ENCODE results near the gene CTNNBIP1.

CTNNBIP1 gene

DNA sequence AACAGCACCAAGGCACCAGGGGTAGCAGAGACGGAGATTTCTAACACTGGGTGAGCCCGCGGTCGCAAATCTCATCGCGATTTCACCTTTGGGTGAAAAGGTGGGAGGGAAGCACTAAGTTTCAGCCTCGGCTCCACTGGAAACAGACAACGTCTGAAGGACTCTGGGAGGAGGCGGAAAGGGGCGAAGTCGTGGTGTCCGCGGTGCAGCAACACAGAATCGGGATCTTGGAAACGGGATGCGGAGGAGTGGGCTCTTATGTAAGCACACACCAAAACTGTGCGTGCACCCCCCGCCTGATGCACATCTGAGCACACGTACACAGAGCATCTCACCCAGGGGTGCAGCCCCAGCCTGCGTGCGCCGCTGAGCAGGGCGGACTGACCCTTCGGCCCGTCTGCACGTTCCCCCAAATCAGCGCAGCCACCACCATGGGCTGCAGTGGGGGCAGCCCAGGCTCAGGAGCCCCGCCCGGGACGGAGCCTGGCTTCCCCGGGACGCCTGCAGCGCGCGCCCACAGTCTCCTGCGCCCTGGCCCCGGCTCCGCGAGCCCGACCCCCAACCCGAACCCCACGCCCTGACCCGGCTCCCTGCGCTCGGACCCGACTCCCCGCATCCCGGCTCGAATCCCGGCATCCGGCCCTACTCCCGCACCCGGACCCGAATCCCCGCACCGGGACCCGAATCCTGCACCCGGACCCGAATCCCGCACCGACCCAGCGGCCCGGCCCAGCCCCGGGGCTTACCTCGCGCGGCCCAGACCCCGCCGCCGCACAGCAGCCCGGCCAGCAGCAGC lies 87.0 kb downstream of the CTNNBIP1 start:
- Histone ChIP-seq H3K4me3 (ENCODE audit: low read depth, low read length) (peak overlapping the region; percentile 68), H3K27me3 (ENCODE audit: control insufficient read depth, insufficient read depth, low read length) (no peaks in the 10 kb centered on the region), H3K4me2 (ENCODE audit: low read length) (peak overlapping the region; percentile 93), H2AFZ (peak overlapping the region; percentile 19), H3K4me1 (peaks cover 17% of the 10 kb centered on the region), H3K9me3 (ENCODE audit: control insufficient read depth, low read length) (no peaks in the 10 kb centered on the region), H3K9ac (no peak overlapping the region), H3K79me2 (no peaks in the 10 kb centered on the region), H3K36me3 (ENCODE audit: control insufficient read depth, insufficient read depth, low read length) (no peaks in the 10 kb centered on the region), H3K27ac (peak overlapping the region; percentile 8)
- TF ChIP-seq, protein P1, sequence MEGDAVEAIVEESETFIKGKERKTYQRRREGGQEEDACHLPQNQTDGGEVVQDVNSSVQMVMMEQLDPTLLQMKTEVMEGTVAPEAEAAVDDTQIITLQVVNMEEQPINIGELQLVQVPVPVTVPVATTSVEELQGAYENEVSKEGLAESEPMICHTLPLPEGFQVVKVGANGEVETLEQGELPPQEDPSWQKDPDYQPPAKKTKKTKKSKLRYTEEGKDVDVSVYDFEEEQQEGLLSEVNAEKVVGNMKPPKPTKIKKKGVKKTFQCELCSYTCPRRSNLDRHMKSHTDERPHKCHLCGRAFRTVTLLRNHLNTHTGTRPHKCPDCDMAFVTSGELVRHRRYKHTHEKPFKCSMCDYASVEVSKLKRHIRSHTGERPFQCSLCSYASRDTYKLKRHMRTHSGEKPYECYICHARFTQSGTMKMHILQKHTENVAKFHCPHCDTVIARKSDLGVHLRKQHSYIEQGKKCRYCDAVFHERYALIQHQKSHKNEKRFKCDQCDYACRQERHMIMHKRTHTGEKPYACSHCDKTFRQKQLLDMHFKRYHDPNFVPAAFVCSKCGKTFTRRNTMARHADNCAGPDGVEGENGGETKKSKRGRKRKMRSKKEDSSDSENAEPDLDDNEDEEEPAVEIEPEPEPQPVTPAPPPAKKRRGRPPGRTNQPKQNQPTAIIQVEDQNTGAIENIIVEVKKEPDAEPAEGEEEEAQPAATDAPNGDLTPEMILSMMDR (IDR thresholded peaks at IDR 0.05): no peak

DNA sequence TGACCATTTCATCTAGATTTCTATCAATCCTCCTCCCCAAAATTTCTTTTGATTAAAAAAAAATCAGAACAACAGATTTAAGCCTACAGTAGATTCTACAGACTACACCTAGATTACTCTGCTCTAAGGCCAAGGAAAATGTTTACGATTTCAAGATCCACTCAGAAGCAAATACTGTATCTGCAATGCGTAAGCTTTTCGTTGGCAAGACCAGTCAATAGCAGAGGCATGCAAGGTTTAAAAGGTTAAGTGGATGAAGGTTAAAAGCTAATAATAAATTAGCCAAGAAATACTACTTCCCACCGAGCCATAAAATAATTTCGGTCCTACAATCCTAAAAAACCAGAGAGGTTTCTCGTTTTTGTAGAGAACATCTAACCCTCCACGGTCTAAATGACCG lies 87.6 kb downstream of the CTNNBIP1 start:
- H3K79me2 ChIP-seq: no peaks in the 10 kb centered on the region
- TF ChIP-seq, protein P1 (IDR thresholded peaks at IDR 0.05): no peak
- no peak overlapping the region for H3K27ac ChIP-seq
- peak overlapping the region; percentile 68 for H3K4me3 ChIP-seq (ENCODE audit: low read depth, low read length)
- H3K4me1 ChIP-seq: peaks cover 17% of the 10 kb centered on the region
- peak overlapping the region; percentile 19 for H2AFZ ChIP-seq
- H3K9ac ChIP-seq: no peak overlapping the region
- H3K9me3 ChIP-seq (ENCODE audit: control insufficient read depth, low read length): no peaks in the 10 kb centered on the region
- no peaks in the 10 kb centered on the region for H3K36me3 ChIP-seq (ENCODE audit: control insufficient read depth, insufficient read depth, low read length)
- H3K4me2 ChIP-seq (ENCODE audit: low read length): peak overlapping the region; percentile 93
- H3K27me3 ChIP-seq (ENCODE audit: control insufficient read depth, insufficient read depth, low read length): no peaks in the 10 kb centered on the region

- Histone ChIP-seq H3K79me2 (peaks cover 6% of the 10 kb centered on the region), H3K4me1 (peaks cover 14% of the 10 kb centered on the region), H3K36me3 (ENCODE audit: control insufficient read depth, insufficient read depth, low read length) (no peaks in the 10 kb centered on the region), H3K4me2 (ENCODE audit: low read length) (no peak overlapping the region), H3K4me3 (ENCODE audit: low read depth, low read length) (no peak overlapping the region), H3K27me3 (ENCODE audit: control insufficient read depth, insufficient read depth, low read length) (no peaks in the 10 kb centered on the region), H3K9me3 (ENCODE audit: control insufficient read depth, low read length) (no peaks in the 10 kb centered on the region), H3K9ac (no peak overlapping the region), H2AFZ (no peak overlapping the region), H3K27ac (no peak overlapping the region)
- TF ChIP-seq, protein P1 (IDR thresholded peaks at IDR 0.05): no peak
Measured at GRCh38 chr1:9821710-9822109, 88.4 kb downstream of the CTNNBIP1 start.

DNA sequence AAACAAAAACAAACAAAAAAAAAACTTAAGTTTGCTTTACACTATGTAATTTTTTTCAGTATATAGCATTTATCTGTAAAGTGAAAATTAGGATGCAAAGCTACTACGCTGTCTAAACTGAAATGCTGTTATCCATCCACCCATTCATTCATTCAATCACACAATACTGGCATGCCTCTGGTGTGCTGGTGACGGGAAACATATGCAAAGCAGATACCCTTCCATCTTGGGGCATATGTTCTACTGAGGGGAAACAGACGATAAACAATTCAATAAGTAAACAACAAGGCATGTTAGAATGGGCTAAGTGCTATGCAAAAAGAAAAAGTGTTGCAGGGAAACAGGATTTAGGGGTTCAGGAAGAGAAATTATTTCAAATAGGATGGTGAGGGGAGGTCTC lies 89.5 kb downstream of the CTNNBIP1 start:
- no peaks in the 10 kb centered on the region for H3K27me3 ChIP-seq (ENCODE audit: control insufficient read depth, insufficient read depth, low read length)
- H3K27ac ChIP-seq: no peak overlapping the region
- H3K4me1 ChIP-seq: peaks cover 6% of the 10 kb centered on the region
- H3K9ac ChIP-seq: no peak overlapping the region
- no peak overlapping the region for H3K4me2 ChIP-seq (ENCODE audit: low read length)
- no peaks in the 10 kb centered on the region for H3K36me3 ChIP-seq (ENCODE audit: control insufficient read depth, insufficient read depth, low read length)
- TF ChIP-seq, protein P1 (IDR thresholded peaks at IDR 0.05): no peak
- no peak overlapping the region for H3K4me3 ChIP-seq (ENCODE audit: low read depth, low read length)
- no peak overlapping the region for H2AFZ ChIP-seq
- H3K9me3 ChIP-seq (ENCODE audit: control insufficient read depth, low read length): no peaks in the 10 kb centered on the region
- H3K79me2 ChIP-seq: peaks cover 8% of the 10 kb centered on the region

DNA sequence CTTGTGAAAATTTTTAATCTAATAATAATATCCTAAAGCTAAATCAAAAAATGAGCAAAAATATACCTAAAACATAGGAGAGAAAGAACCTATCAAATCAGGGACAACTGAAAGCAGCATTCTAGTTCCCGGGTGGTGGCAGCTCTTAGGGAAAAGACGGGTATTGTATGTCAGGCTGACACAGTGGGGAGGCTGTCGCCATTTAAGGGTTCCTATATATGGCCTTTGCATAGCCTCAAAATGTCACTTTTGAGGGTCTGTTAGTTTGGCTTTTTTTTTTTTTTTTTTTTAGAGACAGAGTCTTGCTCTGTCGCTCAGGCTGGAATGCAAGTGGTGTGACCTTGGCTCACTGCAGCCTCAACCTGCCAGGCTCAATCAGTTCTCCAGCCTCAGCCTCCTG lies 92.3 kb downstream of the CTNNBIP1 start:
- Histone ChIP-seq H3K4me3 (ENCODE audit: low read depth, low read length) (no peak overlapping the region), H3K79me2 (peaks cover 13% of the 10 kb centered on the region), H3K9ac (no peak overlapping the region), H2AFZ (no peak overlapping the region), H3K4me1 (no peaks in the 10 kb centered on the region), H3K9me3 (ENCODE audit: control insufficient read depth, low read length) (no peaks in the 10 kb centered on the region), H3K4me2 (ENCODE audit: low read length) (no peak overlapping the region), H3K36me3 (ENCODE audit: control insufficient read depth, insufficient read depth, low read length) (no peaks in the 10 kb centered on the region), H3K27ac (no peak overlapping the region), H3K27me3 (ENCODE audit: control insufficient read depth, insufficient read depth, low read length) (no peaks in the 10 kb centered on the region)
- TF ChIP-seq, protein P1 (IDR thresholded peaks at IDR 0.05): no peak
